Right cardiac atrium (tissue), 5 donors: Measurements from ENCODE around the gene TRIM69. TPM values are rescaled to one million over a fixed set of nuclear protein-coding genes. Genes with fewer than 3 reads are reported as not detected.
"Not testable (repeated sequence)": the region's sequence is repeated elsewhere in the genome, so short reads cannot be mapped to it uniquely, and the experiment has no call there.

Experiments used
- ATAC-seq, 2 donors: fragments of 200-7000 bp; cut with Tn5 transposase; one replicate each; pipeline versions ENCODE4 v1.8.0 to v1.9.1; 2020; ENCODE audit warnings: moderate library complexity in 2 of 2, mild to moderate bottlenecking in 1 of 2
- DNase-seq, 3 donors: peaks; one replicate each; pipeline ENCODE4 v3.0.0-alpha.2; 2020
- H3K27ac ChIP-seq: one replicate; pipeline ENCODE4 v1.5.1; 2013; ENCODE audit warnings: mild to moderate bottlenecking, low read length, control low read depth, moderate library complexity
- H3K27me3 ChIP-seq: one replicate; pipeline ENCODE4 v1.6.1; 2013; ENCODE audit not compliant: control insufficient read depth, insufficient read depth
- H3K4me1 ChIP-seq: one replicate; pipeline ENCODE4 v1.6.1; 2013; ENCODE audit warnings: low read length; ENCODE audit not compliant: control insufficient read depth, insufficient read depth
- H3K4me3 ChIP-seq: one replicate; pipeline ENCODE4 v1.5.1; 2013; ENCODE audit warnings: low read length, control low read depth
- H3K9me3 ChIP-seq: one replicate; pipeline ENCODE4 v1.6.1; 2013; ENCODE audit warnings: low read length; ENCODE audit not compliant: control insufficient read depth
- WGBS: extraction: QIAGEN DNeasy Blood & Tissue Kit; methylation state at CpG from one replicate; pipeline ENCODE4 v1.1.7; 2013; 5-methylcytosine and 5-hydroxymethylcytosine counted together
- intact Hi-C, 4 donors: fragments of 100-400 bp; cut with DNase I; formaldehyde crosslinking; loops; one replicate each; pipeline versions ENCODE4 v1.11.0 to v1.14.0; 2022 to 2023
- polyA plus RNA-seq: library from polyadenylated mRNA; stranded (reverse); fragments of 200-250 nt; gene quantifications from one replicate; pipeline ENCODE4 v1.2.3, GENCODE V29; 2013
- total RNA-seq, 4 donors: library from RNA; stranded (reverse); fragmentation: NEBNext Ultra II Directional; extraction: Animal tissue kit (Norgen Biotek cat#: 25700); gene quantifications; one replicate each; pipeline ENCODE4 v1.2.1, GENCODE V29; 2021
- donor health status: healthy with polysubstance abuse.
- donor health status: DM: no; HTN: yes; CAD: no.
- donor health status: DM: no; HTN: no; CAD: no.
- donor health status: DM: no; HTN: yes; CAD: no; lungs with severe emphysema.
- donor health status: DM: yes; HTN: yes; CAD: no.

Gene TRIM69
- total and polyA plus RNA-seq, 5 donors, result 46.1 to 81.4 (median 65.0) TPM

DNA sequence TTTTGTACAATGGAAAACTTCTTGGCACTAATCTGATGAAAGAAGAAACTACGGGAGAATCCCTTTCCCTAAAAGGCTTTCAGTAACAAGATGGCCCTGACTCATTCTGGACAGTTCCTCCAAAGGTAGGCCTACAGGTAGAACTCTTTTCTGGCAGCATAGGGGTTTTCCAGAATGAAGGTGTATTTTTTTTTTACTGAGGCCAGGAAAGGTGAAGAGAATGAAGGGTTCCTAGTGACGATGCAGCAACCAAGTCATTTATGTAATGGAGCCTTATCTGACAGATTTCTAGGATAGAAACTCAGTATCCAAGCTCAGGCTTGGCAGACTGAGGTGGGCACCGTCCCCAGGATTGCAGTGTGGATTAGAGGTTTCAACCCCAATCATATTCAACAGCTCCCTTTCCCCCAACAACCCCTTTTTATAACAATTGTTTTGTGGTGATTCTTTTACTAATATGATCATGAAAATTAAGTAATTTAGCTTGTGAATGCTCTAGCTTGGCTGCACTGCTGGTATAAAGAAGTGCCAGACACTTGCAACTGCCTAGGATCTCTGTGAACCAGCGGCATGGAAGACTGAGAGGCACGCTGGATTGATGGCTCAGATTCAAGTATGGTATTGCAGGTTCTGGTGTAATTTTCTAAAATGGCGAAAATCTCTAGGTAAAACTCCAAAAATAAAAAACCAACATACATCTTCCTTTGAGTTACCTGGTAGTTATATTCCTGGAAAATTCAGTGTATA is 8.7 kb upstream of the TRIM69 start:
- DNase-seq, result no peak
- Histone ChIP-seq H3K9me3 (no peaks in the 10 kb centered on the region), H3K27ac (peak overlapping the region; percentile 76), H3K4me1 (no peaks in the 10 kb centered on the region), H3K27me3 (no peaks in the 10 kb centered on the region), H3K4me3 (no peak overlapping the region)
- no peak for ATAC-seq
- 85% methylated on average over 6 of the region's 6 CpGs for WGBS
- intact Hi-C loops, result loop anchor here in 2 of 4 donors (2.0 kb wide), 2 partner anchors 15 to 65 kb away; partner anchors contain the start of gene SPG11 (in 1 of the 2)

DNA sequence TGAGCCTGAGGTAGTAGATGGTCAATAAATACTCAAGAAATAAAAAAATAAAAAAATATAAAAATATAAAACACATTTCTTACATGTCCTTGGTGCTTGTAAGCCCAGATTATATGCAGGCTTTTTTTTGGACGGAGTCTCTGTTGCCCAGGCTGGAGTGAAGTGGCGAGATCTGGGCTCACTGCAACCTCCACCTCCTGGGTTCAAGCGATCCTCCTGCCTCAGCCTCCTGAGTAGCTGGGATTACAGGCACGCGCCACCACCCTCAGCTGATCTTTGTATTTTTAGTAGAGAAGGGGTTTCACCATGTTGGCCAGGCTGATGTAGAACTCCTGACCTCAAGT is 8.1 kb upstream of the TRIM69 start:
- ATAC-seq, H3K27me3 ChIP-seq, H3K9me3 ChIP-seq, DNase-seq, H3K4me1 ChIP-seq: not testable (repeated sequence)
- 68% methylated on average over 5 of the region's 5 CpGs for WGBS
- peak overlapping the region; percentile 51 for H3K4me3 ChIP-seq
- peak overlapping the region; percentile 98 for H3K27ac ChIP-seq
- intact Hi-C loops, result loop anchor here in 1 of 4 donors (2.0 kb wide), 1 partner anchor 65 kb away; the partner anchor contains the start of gene SPG11

DNA sequence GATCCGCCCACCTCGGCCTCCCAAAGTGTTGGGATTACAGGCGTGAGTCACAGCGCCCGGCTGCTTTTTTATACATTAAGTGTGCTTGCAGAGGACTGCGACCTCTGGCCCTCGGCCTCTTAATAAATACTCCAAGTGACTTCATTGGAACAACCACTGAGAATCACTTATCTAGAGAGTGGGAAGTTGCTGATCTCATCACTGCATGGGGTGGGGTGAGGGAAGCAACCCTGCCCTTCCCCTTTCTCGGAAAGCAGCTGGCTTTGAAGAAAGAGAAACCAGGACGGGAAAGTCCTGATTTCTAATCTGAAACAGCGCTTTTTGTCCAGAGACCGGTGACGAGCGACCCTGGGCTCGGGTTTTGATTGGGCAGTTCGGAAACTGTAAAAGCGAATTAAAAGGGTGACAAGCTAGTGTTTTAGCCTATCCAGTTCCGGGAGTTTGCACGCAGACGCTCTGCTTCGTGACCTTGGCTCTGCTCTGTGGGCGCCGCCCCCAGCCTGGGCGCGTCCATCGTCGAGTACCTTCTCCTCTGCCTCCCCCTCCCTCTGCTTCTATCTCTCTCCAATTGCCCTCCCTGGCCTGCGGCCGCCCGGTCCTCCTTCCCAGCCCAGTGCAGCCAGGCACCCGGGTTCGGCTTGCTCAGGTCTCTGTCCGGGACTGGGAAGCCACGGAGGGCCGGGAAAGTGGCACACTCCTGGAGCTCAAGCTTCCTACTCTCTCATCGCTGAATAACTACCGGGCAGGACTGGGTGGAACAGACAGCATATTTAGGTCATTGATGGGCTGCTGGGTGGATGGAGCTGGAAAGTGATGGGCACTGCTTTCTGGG is 7.5 kb upstream of the TRIM69 start:
- Histone ChIP-seq H3K4me3 (peak overlapping the region; percentile 65), H3K4me1 (no peaks in the 10 kb centered on the region), H3K9me3 (no peaks in the 10 kb centered on the region), H3K27me3 (no peaks in the 10 kb centered on the region), H3K27ac (peak overlapping the region; percentile 99)
- WGBS, result under 1% methylated on average over 36 of the region's 36 CpGs
- ATAC-seq, result peak; percentile 97 to 98
- intact Hi-C loops, result loop anchor here in 1 of 4 donors (2.0 kb wide), 1 partner anchor 66 kb away; the partner anchor contains the start of gene SPG11
- peak; percentile 95 to 99 (median 97) for DNase-seq

DNA sequence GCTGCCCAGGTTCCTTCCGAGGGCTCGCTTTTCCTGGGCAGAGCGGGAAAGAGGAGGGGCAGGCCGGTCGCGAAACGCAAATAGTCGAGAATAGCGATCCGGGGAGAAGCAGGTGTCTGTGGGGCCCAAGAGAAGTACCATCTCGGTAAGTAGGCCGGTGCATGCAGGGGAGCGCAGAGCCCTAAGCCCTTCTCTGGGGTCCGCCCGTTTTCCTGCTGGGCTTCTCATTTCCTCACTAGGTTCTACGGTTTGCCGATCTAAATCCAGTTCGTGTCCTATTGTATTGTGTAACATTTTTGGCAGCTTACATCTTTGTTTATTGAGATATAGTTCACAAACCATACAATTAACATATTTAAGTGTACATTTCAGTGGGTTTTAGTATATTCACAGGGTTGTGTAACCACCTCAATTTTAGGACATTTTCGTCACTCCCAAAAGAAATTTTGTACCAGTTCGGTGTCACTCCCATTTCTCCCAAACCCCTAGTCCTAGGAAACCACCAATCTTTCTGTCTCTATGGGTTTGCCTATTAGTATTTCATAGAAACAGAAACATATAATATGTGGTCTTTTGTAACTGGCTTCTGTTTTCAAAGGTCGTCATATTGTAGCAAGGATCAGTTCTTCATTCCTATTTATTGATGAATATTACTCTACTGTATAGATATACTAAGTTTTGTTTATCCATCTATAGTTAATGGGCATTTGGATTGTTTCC is 6.8 kb upstream of the TRIM69 start:
- H3K4me1 ChIP-seq, result no peaks in the 10 kb centered on the region
- WGBS, result 3% methylated on average over 21 of the region's 21 CpGs
- H3K4me3 ChIP-seq, result peak overlapping the region; percentile 65
- intact Hi-C loops, result loop anchor here in 2 of 4 donors (2.0 to 10.0 kb wide), 2 partner anchors 67 to 135 kb away; partner anchors contain the start of gene SPG11 (in 1 of the 2)
- no peaks in the 10 kb centered on the region for H3K27me3 ChIP-seq
- H3K9me3 ChIP-seq, result no peaks in the 10 kb centered on the region
- ATAC-seq (peak; percentile 17 to 30), DNase-seq (peak; percentile 21 to 61 (median 60))
- peak overlapping the region; percentile 99 for H3K27ac ChIP-seq

DNA sequence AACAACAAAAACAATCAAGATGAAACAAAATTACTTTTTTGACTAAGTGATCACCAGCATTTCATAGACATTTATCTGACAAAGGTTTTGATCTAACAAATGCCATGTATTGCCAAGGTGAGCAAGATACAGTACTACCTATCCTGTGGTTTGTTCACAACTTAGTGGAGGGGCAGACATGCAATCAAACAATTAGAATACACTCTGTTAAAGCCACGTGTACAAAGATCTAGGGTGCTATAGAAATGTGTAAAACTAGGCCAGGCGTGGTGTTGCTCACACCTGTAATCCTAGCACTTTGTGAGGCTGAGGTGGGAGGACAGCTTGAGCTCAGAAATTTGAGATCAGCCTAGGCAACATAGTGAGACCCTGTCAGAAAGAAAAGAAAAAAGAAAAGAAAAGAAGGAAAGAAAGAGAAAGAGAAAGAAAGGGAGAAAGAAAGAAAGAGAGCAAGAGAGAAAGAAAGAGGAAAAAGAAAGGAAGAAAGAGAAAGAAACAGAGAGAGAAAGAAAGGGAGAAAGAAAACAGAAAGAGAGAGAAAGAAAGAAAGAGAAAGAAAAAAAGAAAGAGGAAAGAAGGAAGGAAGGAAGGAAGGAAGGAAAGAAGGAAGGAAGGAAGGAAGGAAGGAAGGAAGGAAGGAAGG is 1.4 kb upstream of the TRIM69 start:
- no peak overlapping the region for H3K27ac ChIP-seq
- DNase-seq, result no peak
- 72% methylated on average over 2 of the region's 2 CpGs for WGBS

GRCh38 chr15:44735482-44736180 is 697 bp upstream of the TRIM69 start:
- peak; percentile 67 to 78 (median 76) for DNase-seq
- H3K27ac ChIP-seq, result peak overlapping the region; percentile 89
- no peak overlapping the region for H3K4me3 ChIP-seq
- peak; percentile 58 to 71 for ATAC-seq
- 40% methylated on average over 8 of the region's 8 CpGs for WGBS
- H3K9me3 ChIP-seq, result no peaks in the 10 kb centered on the region
- intact Hi-C loops, result loop anchor here in 3 of 4 donors (5.0 to 10.0 kb wide), 3 partner anchors 68 to 141 kb away; partner anchors contain the start of gene SPG11 (in 2 of the 3)
- H3K27me3 ChIP-seq, result no peaks in the 10 kb centered on the region
- H3K4me1 ChIP-seq, result no peaks in the 10 kb centered on the region

More for the DNA sequence above, 1.4 kb upstream of the TRIM69 start:
- intact Hi-C loops, result loop anchor here in 3 of 4 donors (5.0 to 10.0 kb wide), 3 partner anchors 68 to 140 kb away; partner anchors contain the start of gene SPG11 (in 2 of the 3)
- no peaks in the 10 kb centered on the region for H3K27me3 ChIP-seq
- H3K4me1 ChIP-seq, result no peaks in the 10 kb centered on the region
- H3K9me3 ChIP-seq, result no peaks in the 10 kb centered on the region
- H3K4me3 ChIP-seq, result no peak overlapping the region
- ATAC-seq, result no peak

DNA sequence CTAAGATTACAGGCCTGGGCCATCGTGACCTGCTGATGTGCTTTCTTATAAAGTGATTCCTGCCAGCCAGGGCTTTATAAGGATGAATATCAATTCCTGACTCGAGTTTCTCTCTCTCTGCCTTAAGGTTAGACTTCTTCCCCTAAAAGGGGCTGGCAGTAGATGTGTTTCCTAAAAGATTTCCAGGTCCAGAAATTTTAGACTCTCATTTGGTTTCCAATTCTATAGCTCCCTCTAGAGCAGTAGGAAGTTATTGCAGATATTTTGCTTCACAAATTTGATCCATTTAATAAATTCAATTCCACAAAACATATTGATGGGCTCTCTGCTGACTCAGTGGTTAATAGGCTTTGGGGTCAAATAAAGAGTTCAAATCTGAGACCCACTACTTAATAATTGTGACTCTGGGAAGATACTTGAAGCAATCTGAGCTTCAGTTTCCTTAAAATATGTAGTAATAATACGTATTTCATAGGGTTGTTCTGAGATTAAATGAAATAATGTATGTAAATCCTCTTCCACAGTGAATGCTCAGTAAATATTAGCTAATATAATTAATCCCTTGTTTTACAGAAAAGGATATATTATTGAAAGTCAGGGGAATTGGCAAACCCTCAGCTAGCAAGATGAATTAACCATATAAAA is 2.1 kb downstream of the TRIM69 start:
- no peaks in the 10 kb centered on the region for H3K9me3 ChIP-seq
- no peak overlapping the region for H3K4me3 ChIP-seq
- H3K27me3 ChIP-seq, result no peaks in the 10 kb centered on the region
- no peak overlapping the region for H3K27ac ChIP-seq
- ATAC-seq, result peak; percentile 26 to 31
- DNase-seq, result no peak
- H3K4me1 ChIP-seq, result no peaks in the 10 kb centered on the region
- intact Hi-C loops, result loop anchor here in 3 of 4 donors (5.0 to 10.0 kb wide), 3 partner anchors 71 to 144 kb away; partner anchors contain the start of gene SPG11 (in 2 of the 3)
- WGBS, result 65% methylated on average over 3 of the region's 3 CpGs

GRCh38 chr15:44739222-44739847 is 3.0 kb downstream of the TRIM69 start:
- not testable (repeated sequence) for ATAC-seq

DNA sequence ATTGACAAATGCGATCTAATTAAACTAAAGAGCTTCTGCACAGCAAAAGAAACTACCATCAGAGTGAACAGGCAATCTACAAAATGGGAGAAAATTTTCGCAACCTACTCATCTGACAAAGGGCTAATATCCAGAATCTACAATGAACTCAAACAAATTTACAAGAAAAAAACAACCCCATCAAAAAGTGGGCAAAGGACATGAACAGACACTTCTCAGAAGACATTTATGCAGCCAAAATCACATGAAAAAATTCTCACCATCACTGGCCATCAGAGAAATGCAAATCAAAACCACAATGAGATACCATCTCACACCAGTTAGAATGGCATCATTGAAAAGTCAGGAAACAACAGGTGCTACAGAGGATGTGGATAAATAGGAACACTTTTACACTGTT is 7.1 kb downstream of the TRIM69 start:
- ATAC-seq, H3K4me3 ChIP-seq, H3K9me3 ChIP-seq, H3K27me3 ChIP-seq, H3K4me1 ChIP-seq, intact Hi-C loops, DNase-seq, H3K27ac ChIP-seq: not testable (repeated sequence)
- 83% methylated on average over 1 of the region's 2 CpGs for WGBS

More at GRCh38 chr15:44739222-44739847, 3.0 kb downstream of the TRIM69 start:
- not testable (repeated sequence) for H3K4me3 ChIP-seq, H3K9me3 ChIP-seq, H3K4me1 ChIP-seq, H3K27ac ChIP-seq, H3K27me3 ChIP-seq, DNase-seq
- WGBS, result 82% methylated on average over 19 of the region's 24 CpGs
- intact Hi-C loops, result loop anchor here in 3 of 4 donors (5.0 to 10.0 kb wide), 3 partner anchors 72 to 145 kb away; partner anchors contain the start of gene SPG11 (in 2 of the 3)
